H1 (cell line): ENCODE measurements around the gene IRF4. TPM values are rescaled to one million over a fixed set of nuclear protein-coding genes. Genes with fewer than 3 reads are reported as not detected.

ENCODE experiments used
- CTCF ChIA-PET: fragments of 300-600 bp; sonication (Branson Sonifier 250); formaldehyde crosslinking; loops from one replicate; lab custom pipeline; 2021; ENCODE audit not compliant: partially characterized antibody; lab: Charles Lee
- POLR2A ChIA-PET: fragments of 300-600 bp; sonication (Branson Sonifier 250); formaldehyde crosslinking; loops from one replicate; lab custom pipeline; 2021; ENCODE audit warnings: inconsistent platforms; ENCODE audit not compliant: partially characterized antibody; lab: Charles Lee
- DNase-seq, 2 experiments: peaks; one replicate each; pipeline versions ENCODE4 v3.0.0 to v3.0.0-alpha.2; 2010 to 2022; ENCODE audit warnings: low spot score in 2 of 2, low read depth in 1 of 2, mixed read lengths in 1 of 2
- FAIRE-seq: peaks from 2 replicates; lab custom pipeline; 2011; peaks lifted over from hg19 to GRCh38; lab: Jason Lieb, UNC
- H2AFZ ChIP-seq: 2 replicates; pipeline ENCODE4 v1.8.1; 2012; ENCODE audit warnings: low read length, inconsistent platforms
- H2AK5ac ChIP-seq: 2 replicates; pipeline ENCODE4 v1.6.1; 2013; ENCODE audit warnings: low read depth, low read length
- H2BK120ac ChIP-seq: replicated peaks from 2 replicates; pipeline ENCODE3; 2013; ENCODE audit warnings: low read depth, low read length, inconsistent platforms
- H2BK12ac ChIP-seq: 2 replicates; pipeline ENCODE4 v1.6.1; 2013; ENCODE audit warnings: low read depth, low read length
- H2BK15ac ChIP-seq: 2 replicates; pipeline ENCODE4 v1.6.1; 2013; ENCODE audit warnings: low read length
- H2BK20ac ChIP-seq: 2 replicates; pipeline ENCODE4 v1.6.1; 2013; ENCODE audit warnings: low read length
- H2BK5ac ChIP-seq: 2 replicates; pipeline ENCODE4 v1.6.1; 2013; ENCODE audit warnings: low read depth, low read length
- H3K14ac ChIP-seq: 2 replicates; pipeline ENCODE4 v1.6.1; 2013; ENCODE audit warnings: inconsistent platforms; ENCODE audit not compliant: insufficient read length
- H3K18ac ChIP-seq: 2 replicates; pipeline ENCODE4 v1.6.1; 2013; ENCODE audit warnings: low read length; ENCODE audit errors: extremely low read depth
- H3K23ac ChIP-seq: 2 replicates; pipeline ENCODE4 v1.6.1; 2013; ENCODE audit warnings: inconsistent platforms; ENCODE audit not compliant: insufficient read length
- H3K23me2 ChIP-seq: 2 replicates; pipeline ENCODE4 v1.6.1; 2013; ENCODE audit warnings: low read depth, low read length
- H3K27ac ChIP-seq: 2 replicates; pipeline ENCODE4 v1.6.1; 2011; ENCODE audit warnings: low read depth, low read length, inconsistent platforms
- H3K27me3 ChIP-seq, 4 experiments: replicated peaks in 1 of 4; 1 replicate in 1 of 4; 2 replicates in 3 of 4; pipeline versions ENCODE4 v1.6.1 to v1.8.1; 2011 to 2013; ENCODE audit warnings: low read length in 3 of 4, mild to moderate bottlenecking in 3 of 4, inconsistent platforms in 2 of 4, mixed read lengths in 2 of 4, moderate library complexity in 1 of 4; ENCODE audit not compliant: control insufficient read depth in 3 of 4, insufficient read depth in 3 of 4; ENCODE audit errors: extremely low read depth in 1 of 4
- H3K36me3 ChIP-seq, 4 experiments: 2 replicates each; pipeline versions ENCODE4 v1.6.1 to v1.8.1; 2011 to 2013; ENCODE audit warnings: mild to moderate bottlenecking in 4 of 4, low read length in 3 of 4, moderate library complexity in 2 of 4, control low read depth in 1 of 4, inconsistent platforms in 1 of 4; ENCODE audit not compliant: insufficient read depth in 4 of 4, control insufficient read depth in 2 of 4
- H3K4ac ChIP-seq: replicated peaks from 2 replicates; pipeline ENCODE3; 2013; ENCODE audit warnings: low read length, low read depth, mixed read lengths, inconsistent platforms; ENCODE audit not compliant: insufficient read length
- H3K4me1 ChIP-seq, 4 experiments: replicated peaks in 1 of 4; 1 replicate in 1 of 4; 2 replicates in 3 of 4; pipeline versions ENCODE4 v1.6.1 to v1.8.1; 2011 to 2013; ENCODE audit warnings: low read length in 3 of 4, inconsistent platforms in 2 of 4, mixed read lengths in 1 of 4; ENCODE audit not compliant: insufficient read depth in 4 of 4, control insufficient read depth in 3 of 4
- H3K4me2 ChIP-seq, 2 experiments: 2 replicates each; pipeline versions ENCODE4 v1.6.1 to v1.8.1; 2011 to 2013; ENCODE audit warnings: low read depth in 2 of 2, low read length in 2 of 2, control low read depth in 1 of 2, inconsistent platforms in 1 of 2, mild to moderate bottlenecking in 1 of 2; ENCODE audit not compliant: insufficient read depth in 1 of 2
- H3K4me3 ChIP-seq, 4 experiments: fragments of 200-600, 300-600 bp in 1 of 4; sonication (generic), shearing (Covaris generic), sonication (Bioruptor Twin) in 1 of 4; 2 replicates each; pipeline versions ENCODE4 v1.5.1 to v1.8.1; 2011 to 2016; ENCODE audit warnings: low read length in 4 of 4, low read depth in 3 of 4, control low read depth in 2 of 4, inconsistent platforms in 2 of 4, mild to moderate bottlenecking in 2 of 4, mixed read lengths in 1 of 4, moderate library complexity in 1 of 4; ENCODE audit not compliant: insufficient read depth in 2 of 4; ENCODE audit errors: extremely low read depth in 1 of 4
- H3K56ac ChIP-seq: replicated peaks from 2 replicates; pipeline ENCODE3; 2013; ENCODE audit warnings: low read depth, mild to moderate bottlenecking, mixed read lengths, low read length, inconsistent platforms; ENCODE audit not compliant: insufficient read length
- H3K79me1 ChIP-seq: 2 replicates; pipeline ENCODE4 v1.6.1; 2013; ENCODE audit warnings: low read depth, low read length, control low read depth
- H3K79me2 ChIP-seq, 2 experiments: 2 replicates each; pipeline versions ENCODE4 v1.6.1 to v1.8.1; 2012 to 2013; ENCODE audit warnings: low read length in 2 of 2, mild to moderate bottlenecking in 2 of 2, inconsistent platforms in 1 of 2; ENCODE audit not compliant: insufficient read depth in 2 of 2, control insufficient read depth in 1 of 2
- H3K9ac ChIP-seq, 4 experiments: replicated peaks in 1 of 4; 1 replicate in 1 of 4; 2 replicates in 3 of 4; pipeline versions ENCODE4 v1.6.1 to v1.8.1; 2011 to 2013; ENCODE audit warnings: low read depth in 3 of 4, low read length in 3 of 4, control low read depth in 2 of 4, mild to moderate bottlenecking in 2 of 4, moderate library complexity in 2 of 4, inconsistent platforms in 1 of 4; ENCODE audit errors: extremely low read depth in 1 of 4
- H3K9me3 ChIP-seq, 2 experiments: 2 replicates each; pipeline versions ENCODE4 v1.6.1 to v1.8.1; 2012 to 2013; ENCODE audit warnings: mild to moderate bottlenecking in 2 of 2, moderate library complexity in 2 of 2, control low read depth in 1 of 2, inconsistent platforms in 1 of 2, low read depth in 1 of 2, low read length in 1 of 2, mixed read lengths in 1 of 2; ENCODE audit not compliant: insufficient read depth in 2 of 2
- H4K20me1 ChIP-seq, 2 experiments: replicated peaks in 1 of 2; 2 replicates each; pipeline versions ENCODE3 to v1.8.1; 2011 to 2013; ENCODE audit warnings: inconsistent platforms in 2 of 2, low read length in 2 of 2, mild to moderate bottlenecking in 1 of 2; ENCODE audit not compliant: insufficient read depth in 2 of 2, control insufficient read depth in 1 of 2
- H4K5ac ChIP-seq: 2 replicates; pipeline ENCODE4 v1.6.1; 2013; ENCODE audit warnings: low read length, low read depth, mixed read lengths, inconsistent platforms; ENCODE audit not compliant: insufficient read length
- H4K8ac ChIP-seq: 2 replicates; pipeline ENCODE4 v1.8.0; 2013; ENCODE audit warnings: mild to moderate bottlenecking, moderate library complexity, low read length, inconsistent platforms; ENCODE audit not compliant: insufficient read depth; ENCODE audit errors: extremely low read depth
- H4K91ac ChIP-seq: replicated peaks from 2 replicates; pipeline ENCODE3; 2013; ENCODE audit warnings: low read length, mixed read lengths, inconsistent platforms; ENCODE audit not compliant: insufficient read length
- SP2 ChIP-seq: IDR thresholded peaks from 2 replicates; pipeline ENCODE4 v1.6.1; 2012; ENCODE audit warnings: mild to moderate bottlenecking, low read length, inconsistent platforms
- WGBS, 2 experiments: shearing (Covaris generic) in 1 of 2; methylation state at CpG; one replicate each; pipeline versions ENCODE4 v1.1.6 to v1.1.7; 2013 to 2015; ENCODE audit warnings: low lambda C conversion rate in 2 of 2, mixed read lengths in 2 of 2, inconsistent platforms in 1 of 2, low coverage in 1 of 2, missing lambda C conversion rate in 1 of 2; ENCODE audit not compliant: insufficient replicate concordance in 2 of 2, insufficient coverage in 1 of 2, insufficient read length in 1 of 2; ENCODE audit errors: extremely low coverage in 1 of 2, missing lambda C conversion rate in 1 of 2; 5-methylcytosine and 5-hydroxymethylcytosine counted together
- polyA plus RNA-seq, 7 experiments: library from polyadenylated mRNA; depleted of rRNA in 3 of 7; stranded (reverse) in 5 of 7; unstranded in 2 of 7; fragments of >200 nt in 5 of 7; fragments of 200-250 nt in 2 of 7; gene quantifications; 1 replicate in 5 of 7; 2 replicates in 1 of 7; 4 replicates in 1 of 7; pipeline versions ENCODE4 v1.2.1 to v1.2.3, GENCODE V29; 2011 to 2013; ENCODE audit warnings: missing spikeins in 2 of 7, mixed read lengths in 2 of 7
- total RNA-seq: library from RNA; stranded (reverse); fragmentation: NEBNext Ultra II Directional; extraction: Animal tissue kit (Norgen Biotek cat#: 25700); gene quantifications from 2 replicates; pipeline ENCODE4 v1.2.1, GENCODE V29; 2021

Gene IRF4
- total and polyA plus RNA-seq, 2 of the 8 experiments (the other 6 are each of a cell fraction or from before 2014, with no cell fraction given): 0.77 to 2.1 TPM

GRCh38 chr6:398065-398464 lies 6.5 kb downstream of the IRF4 start:
- no peak overlapping the region for H4K91ac ChIP-seq
- TF ChIP-seq SP2: no peak
- WGBS, 2 experiments: 89% methylated on average over 2 of the region's 2 CpGs; no CpG with 5 or more reads in 1 of the 2 experiments
- peaks cover 19 to 28% (median 22%) of the 10 kb centered on the region in 4 experiments for H3K27me3 ChIP-seq
- H3K36me3 ChIP-seq: peaks cover 0 to 6% (median 0%) of the 10 kb centered on the region in 4 experiments; a peak in 1 of 8 replicates
- no peak overlapping the region for H3K4me2 ChIP-seq
- H3K56ac ChIP-seq: no peak overlapping the region
- no peak overlapping the region for H3K4ac ChIP-seq
- H2AK5ac ChIP-seq: no peak overlapping the region
- H3K79me2 ChIP-seq: no peaks in the 10 kb centered on the region
- no peak overlapping the region for H3K9ac ChIP-seq
- no peaks in the 10 kb centered on the region for H3K9me3 ChIP-seq
- H3K79me1 ChIP-seq: no peaks in the 10 kb centered on the region
- no peak overlapping the region for H3K14ac ChIP-seq
- no peak overlapping the region for H3K23ac ChIP-seq
- no peak overlapping the region for H4K5ac ChIP-seq
- H3K4me1 ChIP-seq: peaks cover under 1 to 6% (median 2%) of the 10 kb centered on the region in 4 experiments; a peak in 3 of 7 replicates
- H3K18ac ChIP-seq: no peak overlapping the region
- no peak overlapping the region for H4K8ac ChIP-seq
- FAIRE-seq (no peak), DNase-seq (no peak)
- H3K23me2 ChIP-seq: peaks cover 1% of the 10 kb centered on the region; the same call in 1 of the 2 replicates
- POLR2A ChIA-PET: no interaction called here
- no peak overlapping the region for H3K4me3 ChIP-seq
- H4K20me1 ChIP-seq: peaks cover 0 to 9% of the 10 kb centered on the region in 2 experiments
- H3K27ac ChIP-seq: no peak overlapping the region
- no peak overlapping the region for H2AFZ ChIP-seq
- H2BK15ac ChIP-seq: no peak overlapping the region
- H2BK5ac ChIP-seq: no peak overlapping the region
- H2BK120ac ChIP-seq: no peak overlapping the region
- CTCF ChIA-PET: interaction anchor here (1.0 to 2.1 kb wide), 6 partner anchors 11 to 214 kb away, joined by 3 to 10 read pairs (median 4); no protein-coding TSS in a partner anchor
- no peak overlapping the region for H2BK20ac ChIP-seq
- H2BK12ac ChIP-seq: no peak overlapping the region
